Activated effector memory CD4-positive, alpha-beta T cell treated with Interleukin-2 at 50 U/mL for 16 hours (primary cell): ENCODE results near the gene GALNTL6.

Source experiments
- DNase-seq: peaks from one replicate; pipeline ENCODE4 v3.0.0-alpha.2; 2020

GALNTL6 gene

DNA sequence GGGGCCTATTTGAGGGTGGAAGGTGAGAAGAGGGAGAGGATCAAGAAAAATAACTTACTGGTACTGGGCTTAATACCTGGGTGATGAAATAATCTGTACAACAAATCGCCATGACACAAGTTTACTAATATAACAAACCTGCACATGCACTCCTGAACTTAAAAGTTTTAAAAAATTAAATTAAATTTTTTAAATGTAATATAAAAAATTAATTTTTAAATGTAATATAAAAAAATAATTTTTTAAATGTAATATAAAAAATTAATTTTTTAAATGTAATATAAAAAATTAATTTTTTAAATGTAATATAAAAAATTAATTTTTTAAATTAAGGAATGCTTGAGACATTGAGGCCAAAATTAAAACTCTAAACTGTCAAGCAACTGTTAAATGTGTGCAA is 1231.1 kb downstream of the GALNTL6 start:
- no peak for DNase-seq

DNA sequence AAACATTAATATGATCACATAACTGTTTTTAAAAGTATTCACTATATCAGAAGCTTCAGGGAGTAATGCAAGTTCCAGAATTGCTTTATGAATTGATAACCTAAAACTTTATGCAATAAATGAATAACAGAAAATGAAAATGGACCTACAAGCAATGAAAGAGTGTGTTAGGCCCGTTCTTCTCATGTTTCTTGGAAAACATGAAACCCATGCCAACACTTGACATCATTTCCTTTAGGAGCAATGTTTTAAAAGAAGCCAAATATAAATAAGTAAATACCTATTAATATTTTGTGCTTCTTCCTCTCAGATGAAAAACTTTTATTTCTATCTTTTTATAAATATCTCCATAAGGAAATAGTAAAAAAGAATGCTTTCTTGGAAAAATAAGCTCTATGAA is 1232.4 kb downstream of the GALNTL6 start:
- no peak for DNase-seq

DNA sequence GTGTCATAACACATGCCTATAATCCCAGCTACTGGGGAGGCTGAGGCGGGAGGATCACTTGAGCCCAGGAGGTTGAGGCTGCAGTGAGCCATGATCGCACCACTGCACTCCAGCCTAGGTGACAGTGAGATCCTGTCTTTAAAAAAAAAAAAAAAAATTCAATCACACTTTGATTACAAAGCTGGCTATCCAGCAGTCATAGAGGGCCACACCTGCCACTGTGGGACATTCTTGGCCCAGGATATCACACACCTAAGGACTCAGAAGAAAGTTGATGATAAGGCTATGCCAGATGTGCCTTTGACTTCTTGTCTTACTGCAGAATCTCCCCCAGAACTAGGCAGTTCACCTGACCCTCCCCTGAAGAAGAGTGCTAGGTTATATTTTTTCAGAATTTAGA is 1232.9 kb downstream of the GALNTL6 start:
- DNase-seq = no peak

DNA sequence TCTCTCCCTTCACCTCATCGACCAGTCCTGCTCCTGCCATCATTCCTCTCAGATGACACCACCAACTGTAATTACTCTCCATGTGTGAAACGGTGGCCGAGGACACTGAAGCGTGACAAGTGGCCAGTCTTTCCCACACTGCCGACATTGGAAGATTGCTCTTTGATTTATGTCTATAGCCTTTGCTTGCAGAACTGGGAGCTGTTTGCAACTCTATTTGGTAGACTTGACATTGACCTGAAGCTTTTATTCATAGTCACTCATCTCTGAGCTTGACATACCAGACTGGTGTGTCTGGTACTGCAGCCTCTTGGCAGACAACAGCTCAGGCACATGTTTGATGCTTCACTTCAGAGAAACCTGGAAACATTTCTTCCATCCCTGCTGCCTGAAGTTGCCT is 1233.6 kb downstream of the GALNTL6 start:
- DNase-seq = no peak

DNA sequence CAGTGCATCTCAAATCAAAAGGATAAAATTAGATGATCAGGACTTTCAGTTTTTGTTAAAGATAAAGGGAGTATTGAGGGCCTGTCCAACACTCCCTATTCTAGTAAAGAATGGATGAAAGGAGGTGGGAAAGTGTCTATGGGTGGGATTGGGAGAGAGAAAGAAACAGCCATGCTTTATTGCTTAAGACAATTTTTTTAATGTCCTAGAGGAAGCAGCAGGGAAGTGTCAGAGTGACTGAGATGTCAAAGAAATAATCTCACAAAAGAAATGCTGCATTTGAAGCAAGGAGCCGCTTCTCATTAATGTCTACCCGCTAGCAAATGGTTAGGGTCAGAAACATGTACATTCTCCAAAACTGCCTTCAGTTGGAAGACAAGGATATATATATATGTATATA is 1238.0 kb downstream of the GALNTL6 start:
- no peak for DNase-seq

DNA sequence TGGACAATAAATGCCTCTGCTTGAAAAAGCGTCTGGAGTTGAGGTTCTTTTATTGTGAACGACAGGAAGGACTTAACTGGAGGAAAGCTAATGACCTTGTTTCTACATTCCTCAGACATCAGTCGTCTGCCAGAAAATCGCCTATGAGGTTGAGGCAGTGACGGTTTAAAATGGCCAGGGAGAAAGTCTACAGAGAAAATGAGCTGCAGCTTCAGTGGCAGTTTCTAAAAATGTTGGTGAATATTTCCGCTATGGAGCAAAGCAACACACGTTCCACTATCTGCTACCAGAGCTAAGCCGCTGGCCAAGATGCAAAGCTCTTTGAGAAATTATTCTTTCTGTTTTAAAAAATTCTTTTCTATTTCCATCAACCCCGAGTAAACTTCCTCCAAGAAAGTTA is 1238.5 kb downstream of the GALNTL6 start:
- DNase-seq = no peak

DNA sequence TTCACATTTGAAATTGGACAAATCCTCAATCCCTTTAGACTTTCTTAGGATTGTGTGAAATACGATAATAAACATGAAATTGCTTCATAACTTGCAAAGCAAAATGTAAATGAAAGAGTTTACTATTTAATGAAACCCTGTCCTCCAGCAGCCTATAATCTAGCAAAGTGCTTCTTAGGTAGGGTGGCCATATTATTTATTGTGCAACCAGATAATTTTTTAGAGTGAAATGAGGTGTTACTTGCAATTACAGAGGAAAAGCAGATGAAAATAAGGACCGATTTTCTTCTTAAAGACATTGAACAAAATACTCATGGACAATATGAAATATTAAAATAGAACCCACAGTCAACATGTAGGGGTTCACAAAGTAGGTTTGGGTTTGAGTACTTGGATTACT is 1239.2 kb downstream of the GALNTL6 start:
- no peak for DNase-seq

DNA sequence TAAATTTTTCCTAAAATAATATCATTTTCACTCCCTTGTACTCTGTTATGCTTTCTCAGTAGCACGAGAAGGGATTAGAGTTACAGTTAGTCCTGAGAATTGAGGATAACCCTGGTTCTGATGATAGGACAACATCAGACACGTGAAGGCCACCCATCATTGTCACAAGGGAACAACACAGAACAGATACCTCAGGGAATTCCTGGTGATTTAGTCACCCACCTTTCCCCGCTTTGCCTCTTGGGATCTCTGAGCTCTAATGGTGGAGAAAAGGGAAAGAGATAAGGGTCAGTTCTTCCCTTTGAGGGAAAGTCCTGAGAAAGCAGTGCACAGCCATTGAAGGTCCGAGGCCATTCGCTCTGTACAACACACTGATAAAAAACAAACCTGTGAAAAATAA is 1243.1 kb downstream of the GALNTL6 start:
- no peak for DNase-seq

DNA sequence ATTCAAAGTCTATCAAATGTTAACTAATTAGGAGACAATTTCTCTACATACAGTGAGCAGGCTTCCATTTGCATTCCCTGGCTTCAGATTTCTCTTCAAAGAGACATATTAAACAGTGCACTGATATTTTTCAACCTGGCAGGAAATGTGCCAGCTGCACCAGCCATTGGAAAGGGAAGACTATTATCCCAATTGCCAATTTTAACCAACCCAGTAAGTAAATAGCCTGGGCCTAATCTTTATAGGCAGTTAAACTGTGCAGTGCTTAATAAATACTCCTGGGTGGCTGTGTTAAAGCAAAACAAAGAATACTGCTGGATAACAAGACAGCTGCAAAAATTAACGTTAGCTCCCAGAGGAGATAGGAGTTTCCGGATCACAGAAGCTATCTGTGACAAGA is 1243.5 kb downstream of the GALNTL6 start:
- no peak for DNase-seq

DNA sequence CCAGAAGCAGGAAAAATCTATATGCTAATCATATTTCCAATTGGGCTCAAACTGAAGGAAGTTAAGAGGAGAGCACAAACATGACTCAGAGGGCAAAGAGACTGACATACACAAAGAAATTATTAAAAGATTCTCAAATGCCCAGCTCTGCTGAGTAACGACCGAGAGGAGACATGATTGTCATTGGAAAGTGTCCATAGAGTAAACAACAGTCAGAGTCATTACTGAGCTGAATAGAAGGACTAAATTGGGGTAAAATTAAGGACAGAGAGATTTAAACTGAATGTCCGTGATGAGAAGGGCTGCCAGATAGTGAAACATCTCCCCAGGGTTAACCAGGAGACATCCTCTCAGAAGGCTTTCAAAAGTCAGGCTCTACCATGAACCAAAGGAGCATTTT is 1244.2 kb downstream of the GALNTL6 start:
- DNase-seq = no peak

DNA sequence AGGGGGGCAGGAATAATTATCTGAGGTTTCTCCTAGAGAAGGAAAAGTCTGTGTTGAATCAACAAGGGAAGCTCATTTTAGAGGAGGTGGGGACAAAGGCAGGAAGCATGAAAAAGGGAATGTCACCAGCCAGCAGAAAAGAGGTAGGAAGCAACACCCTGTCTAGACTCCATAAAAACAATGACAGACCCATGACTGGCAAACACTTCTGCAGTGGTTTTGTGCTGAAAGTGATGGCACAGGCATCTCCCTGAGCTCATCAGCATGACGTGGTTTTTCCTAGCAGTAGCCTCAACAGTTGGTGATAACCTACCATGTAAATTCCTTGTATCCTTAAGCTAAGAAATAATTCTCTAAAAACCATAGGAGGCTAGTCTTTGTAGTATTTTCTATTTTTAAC is 1244.7 kb downstream of the GALNTL6 start:
- DNase-seq = no peak

DNA sequence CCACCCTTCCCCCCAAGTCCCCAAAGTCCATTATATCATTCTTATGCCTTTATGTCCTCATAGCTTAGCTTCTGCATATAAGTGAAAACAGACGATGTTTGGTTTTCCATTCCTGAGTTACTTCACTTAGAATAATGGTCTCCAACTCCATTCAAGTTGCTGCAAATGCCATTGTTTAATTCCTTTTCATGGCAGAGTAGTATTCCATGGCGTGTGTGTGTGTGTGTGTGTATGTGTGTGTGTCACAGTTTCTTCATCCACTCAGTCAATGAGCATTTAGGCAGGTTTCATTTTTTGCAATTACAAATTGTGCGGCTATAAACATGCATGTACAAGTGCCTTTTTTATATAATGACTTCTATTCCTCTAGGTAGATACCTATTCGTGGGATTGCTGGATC is 1248.0 kb downstream of the GALNTL6 start:
- no peak for DNase-seq

DNA sequence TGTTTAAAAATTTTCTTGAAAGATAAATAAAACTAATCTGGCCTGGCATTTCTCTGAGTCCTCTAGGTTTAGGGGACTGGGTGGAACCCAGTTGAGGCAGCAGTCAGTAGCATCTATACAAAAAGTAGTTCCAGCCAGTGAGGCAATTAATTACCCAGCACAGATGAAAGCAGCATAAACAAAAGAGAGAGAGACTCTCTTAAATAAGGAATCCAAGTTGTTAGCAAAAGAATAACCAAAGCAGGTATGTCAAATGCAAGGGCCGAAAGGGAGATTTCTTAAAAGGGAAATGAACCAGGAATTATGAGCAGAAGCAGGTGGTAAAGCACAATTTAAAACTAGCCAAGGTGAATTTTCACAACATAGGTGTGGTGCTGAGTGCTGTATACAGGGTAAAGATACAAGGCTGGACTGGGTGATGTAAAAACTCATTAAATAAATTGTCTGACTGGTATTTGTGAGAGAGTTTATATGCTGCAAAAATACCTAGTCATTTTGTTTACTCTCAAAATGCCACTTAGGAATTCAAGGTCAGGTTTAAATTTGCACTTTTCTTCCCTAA is 1260.8 kb downstream of the GALNTL6 start:
- DNase-seq = no peak

DNA sequence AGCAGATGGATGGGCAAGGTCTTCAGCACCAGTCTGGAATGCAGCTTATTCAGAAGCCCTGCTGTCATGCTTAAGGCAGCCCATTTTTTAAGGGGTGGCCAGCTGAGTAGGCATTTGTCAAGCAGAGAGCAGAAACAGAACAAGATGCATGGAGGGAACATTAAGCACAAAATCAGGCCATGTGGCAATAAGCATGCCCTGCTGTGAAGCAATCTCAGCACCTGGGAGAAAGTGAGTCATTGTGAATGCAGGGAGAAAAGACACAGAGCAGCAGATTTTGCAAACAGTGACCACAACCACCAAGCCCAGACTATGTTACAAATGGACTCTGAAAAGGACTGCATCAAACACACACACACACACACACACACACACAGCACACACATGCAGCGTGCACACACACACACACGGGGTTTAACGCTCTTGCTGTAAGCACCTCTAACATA is 1261.3 kb downstream of the GALNTL6 start:
- no peak for DNase-seq

DNA sequence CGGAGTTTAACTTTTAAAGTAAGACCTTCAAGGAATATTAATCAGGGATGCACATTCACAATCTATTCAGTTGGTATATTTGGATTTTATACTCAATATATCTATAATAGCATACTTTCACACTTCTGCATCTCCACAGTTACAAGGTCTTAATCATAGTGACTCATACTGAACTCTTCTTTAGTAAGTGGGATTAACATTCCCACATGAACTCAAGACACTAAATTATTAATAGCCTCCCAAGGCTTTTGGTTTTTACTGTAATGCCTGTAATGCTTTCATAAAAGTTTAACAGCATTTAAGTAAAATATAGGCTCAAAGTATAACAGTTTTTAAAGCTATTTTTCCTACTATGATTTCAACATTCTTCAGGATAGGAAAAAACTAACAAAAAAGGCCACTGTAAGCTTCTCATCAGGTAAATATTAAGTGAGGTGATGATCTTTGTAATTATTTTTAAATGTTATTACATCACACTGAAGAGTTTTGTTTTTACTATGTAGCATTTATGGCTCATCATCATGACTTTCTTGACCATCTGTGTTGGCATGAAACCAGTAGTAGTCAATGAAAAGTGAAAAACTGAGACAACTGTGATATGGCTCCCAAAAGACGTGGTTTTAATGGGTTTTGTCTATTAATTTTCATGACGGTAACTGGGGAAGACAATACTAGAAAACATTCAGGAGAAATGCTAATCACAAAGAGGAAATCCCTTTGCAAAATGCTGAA is 1263.9 kb downstream of the GALNTL6 start:
- no peak for DNase-seq

DNA sequence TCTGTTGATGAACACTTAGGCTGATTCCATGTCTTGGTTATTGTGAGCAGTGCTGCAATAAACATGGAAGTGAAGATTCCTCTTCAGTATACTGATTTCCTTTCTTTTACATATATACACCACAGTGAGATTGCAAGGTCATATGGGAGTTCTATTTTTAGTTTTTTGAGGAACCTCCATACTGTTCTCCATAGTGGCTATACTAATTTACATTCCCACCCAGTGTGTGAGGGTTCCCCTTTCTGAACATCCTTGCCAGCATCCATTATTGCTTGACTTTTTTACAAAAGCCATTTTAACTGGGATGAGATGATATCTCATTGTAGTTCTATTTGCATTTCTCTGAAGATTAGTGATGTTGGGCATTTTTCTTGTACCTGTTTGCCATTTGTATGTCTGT is 1274.9 kb downstream of the GALNTL6 start:
- no peak for DNase-seq
